Measurements from ENCODE around the gene EEIG2.
"Not testable (repeated sequence)": the region's sequence is repeated elsewhere in the genome, so short reads cannot be mapped to it uniquely, and the experiment has no call there.

- TF ChIP-seq BRF1 (IDR thresholded peaks at IDR 0.05; ENCODE audit: borderline replicate concordance, extremely low read depth, insufficient read length); EGR1 (conservative IDR thresholded peaks at IDR 0.05); ZFP91 (CRISPR knock-in tag; IDR thresholded peaks at IDR 0.05); E2F4 (CRISPR knock-in tag; IDR thresholded peaks at IDR 0.05; ENCODE audit: low read depth); ATF4 (CRISPR knock-in tag; IDR thresholded peaks at IDR 0.05); ZNF324 (CRISPR knock-in tag; IDR thresholded peaks at IDR 0.05); EP300 (IDR thresholded peaks at IDR 0.05; ENCODE audit: low read length); RB1 (IDR thresholded peaks at IDR 0.05; ENCODE audit: low read depth); E2F5 (CRISPR knock-in tag; IDR thresholded peaks at IDR 0.05); CTCF (IDR thresholded peaks at IDR 0.05 in 2 of 3, conservative IDR thresholded peaks at IDR 0.05 in 1 of 3; ENCODE audit: insufficient read depth in 2 of 3, low read depth in 1 of 3, low read length in 3 of 3); SIN3A (IDR thresholded peaks at IDR 0.05; ENCODE audit: borderline replicate concordance in 2 of 2, control insufficient read depth in 1 of 2, low read depth in 2 of 2, low read length in 2 of 2); CREB3L1 (IDR thresholded peaks at IDR 0.05; ENCODE audit: borderline replicate concordance, low read depth): not testable (repeated sequence)
- TF ChIP-seq ZNF407 (IDR thresholded peaks at IDR 0.05; ENCODE audit: low read depth): peak; percentile 85
- TF ChIP-seq ZNF239 (CRISPR knock-in tag; IDR thresholded peaks at IDR 0.05): peak; percentile 55
Measured at GRCh38 chr1:108517301-108517897, 42.5 kb upstream of the EEIG2 start.

Measured in K562 (cell line).